ENCODE data around the gene RBMS3. TPM values are rescaled to one million over a fixed set of nuclear protein-coding genes. Genes with fewer than 3 reads are reported as not detected.

RBMS3 gene
- total RNA-seq, 1 experiment from 2014 or later, result 74.2 TPM

GRCh38 chr3:29934751-29935150, 653.9 kb downstream of the RBMS3 start:
- POLR2A ChIA-PET, result interaction anchor here (0.6 to 1.3 kb wide), 2 partner anchors 9 to 12 kb away, joined by 3 to 5 read pairs; no protein-coding TSS in a partner anchor
- H3K4me3 Mint-ChIP-seq (ENCODE audit: unreplicated experiment), result no peak overlapping the region
- H3K9me3 Mint-ChIP-seq (ENCODE audit: unreplicated experiment), result peaks cover 4% of the 10 kb centered on the region
- BruUV-seq (replicated peaks), result no TSS peak
- intact Hi-C loops (cut with micrococcal nuclease), result no loop called here
- CTCF ChIA-PET, result no interaction called here
- TF ChIP-seq CTCF (IDR thresholded peaks at IDR 0.05; ENCODE audit: unreplicated experiment), result no peak
- peaks cover 8% of the 10 kb centered on the region for H3K4me1 Mint-ChIP-seq (ENCODE audit: insufficient read depth, unreplicated experiment)
- H3K36me3 Mint-ChIP-seq (ENCODE audit: insufficient read depth, unreplicated experiment), result peaks cover 6% of the 10 kb centered on the region
- no peak overlapping the region for H3K27ac Mint-ChIP-seq (ENCODE audit: low read depth, unreplicated experiment)
- no peaks in the 10 kb centered on the region for H3K27me3 Mint-ChIP-seq (ENCODE audit: insufficient read depth, unreplicated experiment)
- no peak for DNase-seq (ENCODE audit: unreplicated experiment)

DNA sequence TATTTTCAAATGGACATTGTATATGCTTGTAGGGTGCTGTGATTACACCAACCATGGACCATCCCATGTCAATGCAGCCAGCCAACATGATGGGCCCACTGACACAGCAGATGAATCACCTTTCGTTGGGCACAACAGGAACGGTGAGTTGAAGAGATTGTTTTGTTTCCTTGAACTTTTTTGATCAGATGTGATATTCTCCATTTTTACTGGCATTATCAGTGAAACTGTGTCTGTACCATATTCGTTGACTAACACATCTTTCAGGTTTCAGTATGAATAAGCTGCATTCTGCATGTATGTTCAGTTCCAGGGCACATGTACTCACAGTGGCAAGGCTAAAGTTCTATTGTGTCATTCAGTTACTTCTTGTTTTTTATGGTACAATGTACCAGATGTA, 655.2 kb downstream of the RBMS3 start:
- no peak for TF ChIP-seq CTCF (IDR thresholded peaks at IDR 0.05; ENCODE audit: unreplicated experiment)
- DNase-seq (ENCODE audit: unreplicated experiment), result peak; percentile 14
- no TSS peak for BruUV-seq (replicated peaks)

DNA sequence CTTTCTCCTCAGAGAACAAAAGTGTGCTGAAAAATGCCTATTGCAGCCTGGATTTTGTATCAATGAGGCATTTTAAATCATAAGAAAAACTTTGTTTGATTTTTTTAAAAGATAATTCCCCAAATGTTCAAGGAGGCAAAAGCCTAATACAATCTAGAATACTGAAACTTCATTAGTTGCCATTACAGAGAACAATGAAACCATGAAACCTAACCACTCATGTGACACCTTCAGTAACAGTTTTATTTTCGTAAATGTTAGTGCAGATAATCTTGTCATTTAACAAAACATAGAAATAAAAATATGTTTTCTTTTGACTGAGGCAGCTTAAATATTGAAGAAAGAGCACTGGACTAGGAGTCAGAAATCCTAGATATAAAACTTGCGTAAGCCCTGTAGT, 655.9 kb downstream of the RBMS3 start:
- TF ChIP-seq CTCF (IDR thresholded peaks at IDR 0.05; ENCODE audit: unreplicated experiment), result no peak
- BruUV-seq (replicated peaks), result no TSS peak
- peaks cover 8% of the 10 kb centered on the region for H3K4me1 Mint-ChIP-seq (ENCODE audit: insufficient read depth, unreplicated experiment)
- H3K4me3 Mint-ChIP-seq (ENCODE audit: unreplicated experiment), result no peak overlapping the region
- CTCF ChIA-PET, result interaction anchor here (0.7 kb wide), 1 partner anchor 76 kb away, joined by 3 read pairs; no protein-coding TSS in a partner anchor
- POLR2A ChIA-PET, result no interaction called here
- H3K27ac Mint-ChIP-seq (ENCODE audit: low read depth, unreplicated experiment), result no peak overlapping the region
- DNase-seq (ENCODE audit: unreplicated experiment), result no peak
- peaks cover 5% of the 10 kb centered on the region for H3K36me3 Mint-ChIP-seq (ENCODE audit: insufficient read depth, unreplicated experiment)
- peaks cover 9% of the 10 kb centered on the region for H3K9me3 Mint-ChIP-seq (ENCODE audit: unreplicated experiment)
- intact Hi-C loops (cut with micrococcal nuclease), result no loop called here
- no peaks in the 10 kb centered on the region for H3K27me3 Mint-ChIP-seq (ENCODE audit: insufficient read depth, unreplicated experiment)

More for the DNA sequence above, 655.2 kb downstream of the RBMS3 start:
- no peak overlapping the region for H3K27ac Mint-ChIP-seq (ENCODE audit: low read depth, unreplicated experiment)
- intact Hi-C loops (cut with micrococcal nuclease), result no loop called here
- peaks cover 9% of the 10 kb centered on the region for H3K9me3 Mint-ChIP-seq (ENCODE audit: unreplicated experiment)
- ChIA-PET POLR2A (no interaction called here), CTCF (interaction anchor here (0.7 kb wide), 1 partner anchor 77 kb away, joined by 3 read pairs; no protein-coding TSS in a partner anchor)
- no peak overlapping the region for H3K4me3 Mint-ChIP-seq (ENCODE audit: unreplicated experiment)
- H3K4me1 Mint-ChIP-seq (ENCODE audit: insufficient read depth, unreplicated experiment), result peaks cover 8% of the 10 kb centered on the region
- H3K27me3 Mint-ChIP-seq (ENCODE audit: insufficient read depth, unreplicated experiment), result no peaks in the 10 kb centered on the region
- peaks cover 6% of the 10 kb centered on the region for H3K36me3 Mint-ChIP-seq (ENCODE audit: insufficient read depth, unreplicated experiment)

GRCh38 chr3:29937185-29937584, 656.3 kb downstream of the RBMS3 start:
- peaks cover 9% of the 10 kb centered on the region for H3K9me3 Mint-ChIP-seq (ENCODE audit: unreplicated experiment)
- no peak overlapping the region for H3K27ac Mint-ChIP-seq (ENCODE audit: low read depth, unreplicated experiment)
- intact Hi-C loops (cut with micrococcal nuclease), result no loop called here
- H3K27me3 Mint-ChIP-seq (ENCODE audit: insufficient read depth, unreplicated experiment), result no peaks in the 10 kb centered on the region
- peak; percentile 76 for DNase-seq (ENCODE audit: unreplicated experiment)
- no peak for TF ChIP-seq CTCF (IDR thresholded peaks at IDR 0.05; ENCODE audit: unreplicated experiment)
- peaks cover 8% of the 10 kb centered on the region for H3K4me1 Mint-ChIP-seq (ENCODE audit: insufficient read depth, unreplicated experiment)
- H3K36me3 Mint-ChIP-seq (ENCODE audit: insufficient read depth, unreplicated experiment), result peaks cover 1% of the 10 kb centered on the region
- H3K4me3 Mint-ChIP-seq (ENCODE audit: unreplicated experiment), result no peak overlapping the region
- ChIA-PET CTCF (no interaction called here), POLR2A (no interaction called here)
- BruUV-seq (replicated peaks), result no TSS peak

Measured in MCF 10A (cell line).